GM12864 (cell line): Measurements from ENCODE around the gene CCL23.
"Not testable (repeated sequence)": the region's sequence is repeated elsewhere in the genome, so short reads cannot be mapped to it uniquely, and the experiment has no call there.

Source experiments
- DNase-seq: peaks from one replicate; pipeline ENCODE4 v3.0.0-alpha.2; 2011; ENCODE audit warnings: low read depth
- H3K4me3 ChIP-seq: 2 replicates; pipeline ENCODE4 v1.5.1; 2011; ENCODE audit warnings: mild to moderate bottlenecking, low read depth, low read length, control low read depth
- TF ChIP-seq, protein P1 (sequence below): IDR thresholded peaks from 2 replicates; pipeline ENCODE4 v1.5.1; 2011; ENCODE audit warnings: low read depth, mild to moderate bottlenecking, moderate library complexity, low read length, control low read depth, inconsistent platforms; ENCODE audit errors: missing control alignments

CCL23 gene

DNA sequence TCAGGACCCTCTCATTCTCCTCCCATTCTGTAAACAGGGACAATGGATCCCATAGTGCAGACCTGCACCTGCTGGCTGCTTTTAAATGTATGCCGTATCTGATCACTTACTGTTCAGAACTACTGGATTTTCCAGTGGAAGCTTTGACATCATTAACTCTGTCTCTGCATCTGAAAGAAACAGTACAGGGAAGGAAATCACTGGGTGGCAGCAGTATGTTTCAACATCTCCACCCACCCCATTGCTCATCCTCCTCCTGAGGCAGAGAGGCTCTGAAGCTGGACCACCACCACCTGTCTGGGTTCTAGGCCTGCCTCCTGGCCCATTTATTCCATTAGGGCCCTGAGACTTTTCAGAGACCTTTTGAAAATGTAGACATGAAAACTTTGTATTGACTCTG lies 19.0 kb downstream of the CCL23 start:
- no peak for DNase-seq
- no peak overlapping the region for H3K4me3 ChIP-seq
- TF ChIP-seq, protein P1, sequence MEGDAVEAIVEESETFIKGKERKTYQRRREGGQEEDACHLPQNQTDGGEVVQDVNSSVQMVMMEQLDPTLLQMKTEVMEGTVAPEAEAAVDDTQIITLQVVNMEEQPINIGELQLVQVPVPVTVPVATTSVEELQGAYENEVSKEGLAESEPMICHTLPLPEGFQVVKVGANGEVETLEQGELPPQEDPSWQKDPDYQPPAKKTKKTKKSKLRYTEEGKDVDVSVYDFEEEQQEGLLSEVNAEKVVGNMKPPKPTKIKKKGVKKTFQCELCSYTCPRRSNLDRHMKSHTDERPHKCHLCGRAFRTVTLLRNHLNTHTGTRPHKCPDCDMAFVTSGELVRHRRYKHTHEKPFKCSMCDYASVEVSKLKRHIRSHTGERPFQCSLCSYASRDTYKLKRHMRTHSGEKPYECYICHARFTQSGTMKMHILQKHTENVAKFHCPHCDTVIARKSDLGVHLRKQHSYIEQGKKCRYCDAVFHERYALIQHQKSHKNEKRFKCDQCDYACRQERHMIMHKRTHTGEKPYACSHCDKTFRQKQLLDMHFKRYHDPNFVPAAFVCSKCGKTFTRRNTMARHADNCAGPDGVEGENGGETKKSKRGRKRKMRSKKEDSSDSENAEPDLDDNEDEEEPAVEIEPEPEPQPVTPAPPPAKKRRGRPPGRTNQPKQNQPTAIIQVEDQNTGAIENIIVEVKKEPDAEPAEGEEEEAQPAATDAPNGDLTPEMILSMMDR, result no peak

DNA sequence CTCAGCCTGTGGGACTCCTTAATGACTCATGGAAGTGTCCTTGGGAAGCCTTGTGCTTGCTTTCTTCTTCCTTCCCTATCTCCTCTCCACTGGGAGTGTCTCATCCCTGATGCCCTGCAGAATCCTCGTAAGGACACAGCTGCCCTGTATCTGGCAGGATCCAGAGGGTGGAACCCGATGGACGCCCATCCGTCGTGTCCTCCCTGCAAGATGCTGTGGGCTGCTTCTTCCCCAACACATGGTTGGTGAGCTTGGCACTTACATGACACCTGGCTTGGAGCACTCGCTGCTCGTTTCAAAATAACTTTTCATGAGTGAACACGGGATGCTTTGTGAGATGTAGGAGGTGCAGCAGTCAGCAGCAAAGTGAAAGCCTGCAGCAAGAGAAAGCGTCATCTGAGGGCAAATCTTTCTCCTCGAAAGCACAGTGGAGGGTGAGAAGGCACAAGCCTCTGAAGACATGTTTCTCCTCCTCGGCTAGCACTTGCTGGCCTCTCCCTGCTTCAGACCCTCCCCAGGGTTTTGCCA lies 19.7 kb downstream of the CCL23 start:
- DNase-seq, result no peak
- TF ChIP-seq, protein P1, result no peak
- H3K4me3 ChIP-seq, result no peak overlapping the region

DNA sequence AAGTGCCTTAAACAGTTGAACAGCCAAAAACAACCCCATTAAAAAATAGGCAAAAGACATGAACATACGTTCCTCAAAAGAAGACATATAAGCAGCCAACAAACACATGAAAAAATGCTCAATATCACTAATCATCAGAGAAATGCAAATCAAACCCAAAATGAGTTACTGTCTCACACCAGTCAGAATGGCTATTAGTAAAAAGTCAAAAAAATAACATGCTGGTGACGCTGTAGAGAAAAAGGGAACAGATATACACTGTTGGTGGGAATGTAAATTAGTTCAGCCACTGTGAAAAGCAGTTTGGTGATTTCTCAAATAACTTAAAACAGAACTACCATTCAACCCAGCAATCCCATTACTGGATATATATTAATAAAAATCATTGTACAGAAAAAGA lies 22.4 kb downstream of the CCL23 start:
- DNase-seq, result peak; percentile 34
- not testable (repeated sequence) for H3K4me3 ChIP-seq

DNA sequence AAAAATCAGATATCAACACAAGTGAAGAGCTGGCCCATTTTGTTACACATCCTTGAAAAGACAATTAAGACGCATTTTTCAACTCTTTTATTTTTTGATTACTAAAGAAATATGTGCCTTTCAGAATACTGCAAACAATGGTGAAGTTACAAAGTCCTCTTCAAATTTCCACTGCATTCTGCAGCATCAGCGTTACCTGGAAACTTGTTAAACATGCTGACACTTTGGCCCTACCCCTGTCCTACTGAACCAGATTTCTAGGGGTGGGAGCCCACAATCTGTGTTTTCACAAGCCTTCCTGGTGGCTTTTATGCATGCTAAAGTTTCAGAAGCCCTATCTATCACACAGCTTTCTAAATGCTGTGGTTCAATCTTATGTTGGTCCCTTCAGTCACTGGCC lies 26.7 kb downstream of the CCL23 start:
- TF ChIP-seq, protein P1, result no peak
- no peak overlapping the region for H3K4me3 ChIP-seq
- no peak for DNase-seq

DNA sequence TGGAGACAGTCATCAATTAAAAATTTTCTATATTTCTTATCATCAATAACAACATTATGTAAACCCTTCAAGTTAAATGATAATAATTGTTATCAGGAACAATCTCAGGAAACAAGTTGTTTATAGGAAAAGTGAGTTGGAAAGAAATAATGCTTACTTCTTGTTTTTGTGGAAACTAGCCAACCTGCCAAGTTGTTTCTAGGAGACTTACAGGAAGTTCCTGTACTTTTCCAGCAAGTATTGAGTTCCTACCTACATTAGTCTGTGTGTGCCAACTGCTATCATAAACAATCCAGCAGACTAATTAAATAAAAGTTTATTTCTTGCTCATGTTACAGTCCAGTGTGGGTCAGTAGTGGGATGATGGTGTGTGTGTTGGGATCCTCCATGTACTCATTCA lies 29.6 kb downstream of the CCL23 start:
- TF ChIP-seq, protein P1, result no peak
- H3K4me3 ChIP-seq, result no peak overlapping the region
- no peak for DNase-seq

DNA sequence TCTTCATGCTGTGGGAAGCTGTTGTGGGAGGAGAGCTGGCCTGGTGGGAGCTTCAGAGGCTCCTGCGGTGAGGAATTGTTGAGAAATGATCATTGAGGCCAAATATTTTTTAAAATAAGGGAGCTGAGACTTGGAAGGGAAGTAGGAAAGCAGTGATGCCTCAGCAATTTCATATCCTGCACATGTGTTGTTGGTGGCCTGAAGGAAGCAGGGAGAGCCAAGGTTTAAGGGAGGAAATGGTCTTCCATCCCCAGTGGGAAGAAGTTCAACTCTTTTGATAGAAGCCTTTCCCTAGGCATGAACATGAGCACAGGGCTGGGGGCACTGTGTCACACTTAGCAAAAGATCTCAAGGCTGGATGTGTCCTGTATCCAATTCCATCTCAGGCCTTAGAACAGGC lies 31.1 kb downstream of the CCL23 start, which contains the start of gene CCL14:
TSS of gene CCL14 (minus strand) at position 87 of the 400 bp plus-strand sequence. CDS start at position 7, 80 bp downstream.
- no peak for DNase-seq
- TF ChIP-seq, protein P1, result no peak

DNA sequence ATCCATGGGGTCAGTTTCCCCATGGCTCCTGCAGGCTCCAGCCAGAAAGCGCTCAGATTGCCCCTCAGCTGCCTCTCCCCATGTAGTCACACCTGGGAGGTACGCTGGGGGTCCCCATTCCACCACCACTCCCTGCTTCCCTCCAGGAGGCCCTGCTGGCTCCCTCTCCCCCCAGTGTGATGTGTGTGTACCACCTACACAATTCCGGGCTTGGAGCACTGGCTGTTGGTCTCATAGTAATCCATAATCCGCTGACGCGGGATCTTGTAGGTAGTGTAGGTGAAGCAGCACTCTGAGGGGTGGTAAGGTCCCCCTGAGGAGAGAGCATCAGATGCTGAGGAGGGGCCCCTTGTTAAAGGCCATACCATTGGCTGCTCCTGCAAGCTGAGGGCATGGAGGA lies 33.6 kb downstream of the CCL23 start:
- TF ChIP-seq, protein P1, result no peak
- H3K4me3 ChIP-seq, result no peak overlapping the region
- no peak for DNase-seq

More for the DNA sequence above, 31.1 kb downstream of the CCL23 start, which contains the start of gene CCL14:
- H3K4me3 ChIP-seq, result no peak within 1 kb of the TSS
